Measurements from ENCODE around the gene VPS9D1.
"Not testable (repeated sequence)": the region's sequence is repeated elsewhere in the genome, so short reads cannot be mapped to it uniquely, and the experiment has no call there.

VPS9D1 gene

GRCh38 chr16:89678258-89678657, 42.4 kb downstream of the VPS9D1 start:
- in situ Hi-C loops (cut with MboI; ENCODE audit: low sequenced_read_pairs, unreplicated experiment) = no loop called here
- TF ChIP-seq CTCF (IDR thresholded peaks at IDR 0.05; ENCODE audit: borderline replicate concordance, control extremely low read depth, extremely low read depth, insufficient read depth, missing control alignments) = no peak
- DNase-seq (ENCODE audit: low spot score) = no peak

GRCh38 chr16:89672177-89672941, 48.3 kb downstream of the VPS9D1 start:
- no peak for DNase-seq (ENCODE audit: low spot score)
- TF ChIP-seq CTCF (IDR thresholded peaks at IDR 0.05; ENCODE audit: borderline replicate concordance, control extremely low read depth, extremely low read depth, insufficient read depth, missing control alignments) = no peak
- in situ Hi-C loops (cut with MboI; ENCODE audit: low sequenced_read_pairs, unreplicated experiment) = no loop called here

GRCh38 chr16:89671565-89671964, 49.1 kb downstream of the VPS9D1 start:
- DNase-seq (ENCODE audit: low spot score); in situ Hi-C loops (cut with MboI; ENCODE audit: low sequenced_read_pairs, unreplicated experiment): not testable (repeated sequence)

- in situ Hi-C loops (cut with MboI; ENCODE audit: low sequenced_read_pairs, unreplicated experiment) = no loop called here
- DNase-seq (ENCODE audit: low spot score) = no peak
- TF ChIP-seq CTCF (IDR thresholded peaks at IDR 0.05; ENCODE audit: borderline replicate concordance, control extremely low read depth, extremely low read depth, insufficient read depth, missing control alignments) = no peak
These were observed 49.9 kb downstream of the VPS9D1 start for GRCh38 chr16:89670496-89671431.

- in situ Hi-C loops (cut with MboI; ENCODE audit: low sequenced_read_pairs, unreplicated experiment) = no loop called here
- TF ChIP-seq CTCF (IDR thresholded peaks at IDR 0.05; ENCODE audit: borderline replicate concordance, control extremely low read depth, extremely low read depth, insufficient read depth, missing control alignments) = no peak
- no peak for DNase-seq (ENCODE audit: low spot score)
These were observed 50.9 kb downstream of the VPS9D1 start for GRCh38 chr16:89669755-89670154.

- in situ Hi-C loops (cut with MboI; ENCODE audit: low sequenced_read_pairs, unreplicated experiment) = no loop called here
- no peak for DNase-seq (ENCODE audit: low spot score)
- no peak for TF ChIP-seq CTCF (IDR thresholded peaks at IDR 0.05; ENCODE audit: borderline replicate concordance, control extremely low read depth, extremely low read depth, insufficient read depth, missing control alignments)
These were observed 51.9 kb downstream of the VPS9D1 start for GRCh38 chr16:89668790-89669158.

- no peak for TF ChIP-seq CTCF (IDR thresholded peaks at IDR 0.05; ENCODE audit: borderline replicate concordance, control extremely low read depth, extremely low read depth, insufficient read depth, missing control alignments)
- in situ Hi-C loops (cut with MboI; ENCODE audit: low sequenced_read_pairs, unreplicated experiment) = no loop called here
- no peak for DNase-seq (ENCODE audit: low spot score)
These were observed 53.1 kb downstream of the VPS9D1 start for GRCh38 chr16:89667633-89668032.

GRCh38 chr16:89667000-89667399, 53.7 kb downstream of the VPS9D1 start:
- in situ Hi-C loops (cut with MboI; ENCODE audit: low sequenced_read_pairs, unreplicated experiment); DNase-seq (ENCODE audit: low spot score): not testable (repeated sequence)

- DNase-seq (ENCODE audit: low spot score); in situ Hi-C loops (cut with MboI; ENCODE audit: low sequenced_read_pairs, unreplicated experiment): not testable (repeated sequence)
These were observed 56.5 kb downstream of the VPS9D1 start for GRCh38 chr16:89664238-89664637.

All from GM13976 (cell line).